Loucy (cell line): ENCODE data around the gene RWDD1.

Experiments
- H2AFZ ChIP-seq: fragments of 200-600 bp; sonication (generic); 2 replicates; pipeline ENCODE4 v1.6.0; 2016; ENCODE audit warnings: antibody characterized with exemption, mild to moderate bottlenecking, low read length, moderate library complexity
- H3F3A ChIP-seq: fragments of 200-600 bp; 2 replicates; pipeline ENCODE4 v1.6.0; 2016; ENCODE audit warnings: antibody characterized with exemption, low read depth, mild to moderate bottlenecking
- H3K27me3 ChIP-seq: fragments of 200-600 bp; sonication (generic); 2 replicates; pipeline ENCODE4 v1.6.1; 2014; ENCODE audit warnings: low read length, mild to moderate bottlenecking; ENCODE audit not compliant: insufficient read depth, poor library complexity, severe bottlenecking
- H3K36me3 ChIP-seq: fragments of 200-600 bp; sonication (generic); 2 replicates; pipeline ENCODE4 v1.6.1; 2016; ENCODE audit warnings: low read length; ENCODE audit not compliant: insufficient read depth
- H3K4me1 ChIP-seq: fragments of 200-600 bp; sonication (generic); 2 replicates; pipeline ENCODE4 v1.5.1; 2014; ENCODE audit warnings: low read length, mild to moderate bottlenecking; ENCODE audit not compliant: insufficient read depth, poor library complexity, severe bottlenecking
- H3K4me2 ChIP-seq: fragments of 200-600 bp; sonication (generic); 2 replicates; pipeline ENCODE4 v1.6.0; 2014; ENCODE audit warnings: antibody characterized with exemption, low read length, low read depth, mild to moderate bottlenecking; ENCODE audit not compliant: poor library complexity, severe bottlenecking
- H3K4me3 ChIP-seq: fragments of 200-600 bp; sonication (generic); 2 replicates; pipeline ENCODE4 v1.5.1; 2014; ENCODE audit warnings: low read length, mild to moderate bottlenecking, mixed read lengths; ENCODE audit not compliant: poor library complexity, severe bottlenecking
- H3K79me2 ChIP-seq: fragments of 200-600 bp; sonication (generic); 2 replicates; pipeline ENCODE4 v1.6.1; 2014; ENCODE audit warnings: low read length; ENCODE audit not compliant: insufficient read depth
- H3K9ac ChIP-seq: fragments of 200-600 bp; sonication (generic); 2 replicates; pipeline ENCODE4 v1.6.0; 2014; ENCODE audit warnings: mild to moderate bottlenecking, low read depth, low read length, moderate library complexity; ENCODE audit not compliant: poor library complexity, severe bottlenecking
- H3K9me2 ChIP-seq: fragments of 200-600 bp; sonication (generic); replicated peaks from 2 replicates; pipeline ENCODE4 v1.6.1; 2016; ENCODE audit warnings: low read depth, low read length, mixed read lengths
- H3K9me3 ChIP-seq: fragments of 200-600 bp; sonication (generic); 2 replicates; pipeline ENCODE4 v1.6.1; 2014; ENCODE audit warnings: mild to moderate bottlenecking, antibody characterized with exemption, low read length, low read depth; ENCODE audit not compliant: insufficient read depth
- H4K20me1 ChIP-seq: fragments of 200-600 bp; sonication (generic); 2 replicates; pipeline ENCODE4 v1.6.0; 2014; ENCODE audit warnings: antibody characterized with exemption, low read length, mild to moderate bottlenecking; ENCODE audit not compliant: insufficient read depth, poor library complexity, severe bottlenecking
- EZH2phosphoT487 ChIP-seq: fragments of 200-600 bp; IDR thresholded peaks from 2 replicates; pipeline ENCODE4 v1.6.1; 2018; ENCODE audit warnings: antibody characterized with exemption, mild to moderate bottlenecking, moderate library complexity, borderline replicate concordance
- TF ChIP-seq, protein P1 (sequence below): fragments of 200-600 bp; sonication (generic); conservative IDR thresholded peaks from 2 replicates; pipeline ENCODE4 v1.5.1; 2014; ENCODE audit warnings: mild to moderate bottlenecking, antibody characterized with exemption, low read length

Gene RWDD1

DNA sequence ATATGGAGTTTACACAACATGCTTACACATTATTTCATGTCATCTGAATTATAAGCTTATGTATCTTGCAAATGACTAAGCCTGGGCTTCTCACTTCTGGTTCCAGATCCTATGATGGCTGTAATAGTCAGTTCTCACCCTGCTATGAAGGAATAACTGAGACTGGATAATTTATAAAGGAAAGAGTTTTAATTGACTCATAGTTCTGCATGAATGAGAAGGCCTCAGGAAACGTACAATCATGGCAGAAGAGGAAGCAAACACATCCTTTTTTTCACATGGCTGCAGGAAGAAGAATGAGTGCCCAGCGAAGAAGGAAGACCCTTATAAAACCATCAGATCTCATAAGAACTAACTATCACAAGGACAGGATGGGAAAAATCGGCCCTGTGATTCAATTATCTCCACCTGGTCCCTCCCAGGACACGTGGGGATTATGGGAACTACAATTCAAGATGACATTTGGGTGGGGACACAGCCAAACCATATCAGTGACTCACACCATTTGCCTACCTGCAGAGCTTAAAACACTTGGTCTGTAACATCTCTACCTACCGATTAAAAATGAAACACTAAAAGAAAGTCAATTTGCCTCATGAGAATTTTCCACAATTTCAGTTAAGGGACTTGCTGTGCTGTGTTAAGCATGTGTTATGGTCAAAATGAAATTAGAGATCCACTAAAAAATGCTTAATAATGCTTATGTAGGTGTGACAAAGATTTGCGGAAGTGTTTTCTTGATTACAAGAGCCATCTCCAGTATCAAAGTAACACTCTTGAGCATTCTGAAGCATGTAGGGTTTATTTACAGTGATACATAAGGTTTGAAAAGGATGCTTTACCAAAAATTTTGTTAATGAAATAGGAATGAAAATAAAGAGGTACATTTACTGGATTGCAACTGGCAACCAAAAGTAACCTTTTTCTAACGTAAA is 2.2 kb upstream of the RWDD1 start:
- no peak for TF ChIP-seq EZH2phosphoT487
- TF ChIP-seq, protein P1, sequence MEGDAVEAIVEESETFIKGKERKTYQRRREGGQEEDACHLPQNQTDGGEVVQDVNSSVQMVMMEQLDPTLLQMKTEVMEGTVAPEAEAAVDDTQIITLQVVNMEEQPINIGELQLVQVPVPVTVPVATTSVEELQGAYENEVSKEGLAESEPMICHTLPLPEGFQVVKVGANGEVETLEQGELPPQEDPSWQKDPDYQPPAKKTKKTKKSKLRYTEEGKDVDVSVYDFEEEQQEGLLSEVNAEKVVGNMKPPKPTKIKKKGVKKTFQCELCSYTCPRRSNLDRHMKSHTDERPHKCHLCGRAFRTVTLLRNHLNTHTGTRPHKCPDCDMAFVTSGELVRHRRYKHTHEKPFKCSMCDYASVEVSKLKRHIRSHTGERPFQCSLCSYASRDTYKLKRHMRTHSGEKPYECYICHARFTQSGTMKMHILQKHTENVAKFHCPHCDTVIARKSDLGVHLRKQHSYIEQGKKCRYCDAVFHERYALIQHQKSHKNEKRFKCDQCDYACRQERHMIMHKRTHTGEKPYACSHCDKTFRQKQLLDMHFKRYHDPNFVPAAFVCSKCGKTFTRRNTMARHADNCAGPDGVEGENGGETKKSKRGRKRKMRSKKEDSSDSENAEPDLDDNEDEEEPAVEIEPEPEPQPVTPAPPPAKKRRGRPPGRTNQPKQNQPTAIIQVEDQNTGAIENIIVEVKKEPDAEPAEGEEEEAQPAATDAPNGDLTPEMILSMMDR = no peak
- no peaks in the 10 kb centered on the region for H3K27me3 ChIP-seq
- H3K9me2 ChIP-seq = no peaks in the 10 kb centered on the region
- H3K4me1 ChIP-seq = peaks cover 34% of the 10 kb centered on the region
- H3K9ac ChIP-seq = peak overlapping the region; percentile 89
- H3F3A ChIP-seq = no peaks in the 10 kb centered on the region
- H4K20me1 ChIP-seq = peaks cover 19% of the 10 kb centered on the region
- H3K9me3 ChIP-seq = no peaks in the 10 kb centered on the region
- H2AFZ ChIP-seq = no peak overlapping the region
- H3K36me3 ChIP-seq = no peaks in the 10 kb centered on the region
- no peak overlapping the region for H3K4me3 ChIP-seq
- H3K4me2 ChIP-seq = peak overlapping the region; percentile 81
- H3K79me2 ChIP-seq = peaks cover 36% of the 10 kb centered on the region

DNA sequence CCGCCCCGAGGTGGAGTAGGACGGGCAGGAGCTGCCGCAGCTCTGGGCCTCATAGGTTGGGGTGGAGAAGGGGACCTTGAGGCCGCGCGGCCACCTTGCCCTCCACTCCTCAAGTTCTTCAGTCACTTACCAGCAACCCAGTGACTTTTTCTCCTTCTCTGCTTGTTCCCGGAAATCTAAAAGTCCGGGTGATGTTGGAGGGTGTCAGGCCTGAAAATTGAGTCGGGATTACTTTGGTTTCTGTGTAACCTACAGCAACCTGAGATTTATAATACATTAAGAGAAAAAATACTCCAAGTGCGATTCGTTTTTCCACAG is 338 bp downstream of the RWDD1 start:
- peak overlapping the region; percentile 87 for H3K4me3 ChIP-seq
- H2AFZ ChIP-seq = peak overlapping the region; percentile 88
- H3K36me3 ChIP-seq = no peaks in the 10 kb centered on the region
- H3K79me2 ChIP-seq = peaks cover 56% of the 10 kb centered on the region
- H3K9me2 ChIP-seq = no peaks in the 10 kb centered on the region
- no peaks in the 10 kb centered on the region for H3K27me3 ChIP-seq
- peaks cover 48% of the 10 kb centered on the region for H3K4me1 ChIP-seq
- TF ChIP-seq, protein P1 = no peak
- no peak for TF ChIP-seq EZH2phosphoT487
- H3K9me3 ChIP-seq = no peaks in the 10 kb centered on the region
- no peaks in the 10 kb centered on the region for H3F3A ChIP-seq
- peak overlapping the region; percentile 95 for H3K9ac ChIP-seq
- H3K4me2 ChIP-seq = peak overlapping the region; percentile 96
- peaks cover 19% of the 10 kb centered on the region for H4K20me1 ChIP-seq

DNA sequence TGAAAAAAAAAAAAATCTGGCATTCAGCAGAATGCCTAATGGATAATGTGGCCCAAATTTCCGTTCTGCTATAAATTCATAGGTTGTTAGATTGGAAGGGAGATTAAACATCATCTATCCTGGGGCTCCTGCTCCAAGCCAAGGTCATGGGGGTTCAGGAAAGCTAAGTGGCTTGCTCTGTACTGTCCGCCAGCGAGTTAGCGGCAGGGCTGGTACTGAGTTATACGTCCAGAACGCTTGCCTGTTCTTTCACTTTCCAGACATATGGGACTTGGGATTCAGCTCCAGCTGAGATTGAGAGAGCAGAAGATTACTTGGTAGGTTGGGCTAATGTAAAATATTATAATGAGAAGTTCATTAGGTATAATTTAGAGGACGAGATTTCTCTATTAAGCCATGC is 858 bp downstream of the RWDD1 start:
- Histone ChIP-seq H3K36me3 (no peaks in the 10 kb centered on the region), H3K4me3 (peak overlapping the region; percentile 87), H2AFZ (peak overlapping the region; percentile 88; the same call in 1 of the 2 replicates), H3K4me2 (peak overlapping the region; percentile 96), H3F3A (no peaks in the 10 kb centered on the region), H3K27me3 (no peaks in the 10 kb centered on the region), H3K4me1 (peaks cover 54% of the 10 kb centered on the region), H3K9me2 (no peaks in the 10 kb centered on the region), H4K20me1 (peaks cover 19% of the 10 kb centered on the region), H3K9me3 (no peaks in the 10 kb centered on the region), H3K9ac (peak overlapping the region; percentile 95), H3K79me2 (peaks cover 60% of the 10 kb centered on the region)
- TF ChIP-seq EZH2phosphoT487 = no peak
- TF ChIP-seq, protein P1 = no peak
